ENCODE measurements around the gene CDK15.

The CDK15 gene

GRCh38 chr2:201780674-201781493 is 25.5 kb upstream of the CDK15 start, which contains the start of gene ALS2:
TSS of gene ALS2 (minus strand) at chr2:201780933. CDS start at chr2:201768885, 12,048 bp downstream.
- ATAC-seq (peak; percentile 97), DNase-seq (ENCODE audit: low spot score in 2 of 2) (peak; percentile 88 to 98)
- Mint-ChIP-seq H3K4me3 (peak within 1 kb of the TSS; percentile 83), H3K4me1 (peaks cover 20% of the 10 kb centered on the region), H3K27ac (peak within 1 kb of the TSS; percentile 88), H3K9me3 (no peaks in the 10 kb centered on the region), H3K36me3 (peaks cover 7% of the 10 kb centered on the region)

- no peaks in the 10 kb centered on the region for H3K9me3 Mint-ChIP-seq
- peaks cover 7% of the 10 kb centered on the region for H3K36me3 Mint-ChIP-seq
- DNase-seq (ENCODE audit: low spot score in 2 of 2) (no peak), ATAC-seq (no peak)
- H3K4me1 Mint-ChIP-seq: peaks cover 20% of the 10 kb centered on the region
- H3K4me3 Mint-ChIP-seq: peak overlapping the region; percentile 83
- H3K27ac Mint-ChIP-seq: peak overlapping the region; percentile 88
These were observed 24.7 kb upstream of the CDK15 start for GRCh38 chr2:201781557-201782051.

GRCh38 chr2:201784563-201784962 is 21.8 kb upstream of the CDK15 start:
- no peak overlapping the region for H3K4me3 Mint-ChIP-seq
- DNase-seq (ENCODE audit: low spot score in 2 of 2): no peak
- H3K4me1 Mint-ChIP-seq: peaks cover 20% of the 10 kb centered on the region
- H3K9me3 Mint-ChIP-seq: no peaks in the 10 kb centered on the region
- no peak for ATAC-seq
- no peak overlapping the region for H3K27ac Mint-ChIP-seq
- H3K36me3 Mint-ChIP-seq: peaks cover 7% of the 10 kb centered on the region

- no peak for ATAC-seq
- Mint-ChIP-seq H3K4me3 (no peak overlapping the region), H3K4me1 (peaks cover 16% of the 10 kb centered on the region), H3K36me3 (peaks cover 7% of the 10 kb centered on the region), H3K27ac (no peak overlapping the region), H3K9me3 (no peaks in the 10 kb centered on the region)
- DNase-seq (ENCODE audit: low spot score in 2 of 2): no peak
These were observed 21.2 kb upstream of the CDK15 start for GRCh38 chr2:201785135-201785534.

- no peak for DNase-seq (ENCODE audit: low spot score in 2 of 2)
- H3K4me3 Mint-ChIP-seq: no peak overlapping the region
- H3K36me3 Mint-ChIP-seq: no peaks in the 10 kb centered on the region
- peaks cover 5% of the 10 kb centered on the region for H3K4me1 Mint-ChIP-seq
- no peak for ATAC-seq
- H3K27ac Mint-ChIP-seq: no peak overlapping the region
- H3K9me3 Mint-ChIP-seq: no peaks in the 10 kb centered on the region
These were observed 19.9 kb upstream of the CDK15 start for GRCh38 chr2:201786471-201786870.

- Mint-ChIP-seq H3K4me1 (no peaks in the 10 kb centered on the region), H3K4me3 (no peak overlapping the region), H3K36me3 (no peaks in the 10 kb centered on the region), H3K9me3 (no peaks in the 10 kb centered on the region), H3K27ac (peak overlapping the region; percentile 3)
- DNase-seq (ENCODE audit: low spot score in 2 of 2): no peak
- no peak for ATAC-seq
These were observed 18.0 kb upstream of the CDK15 start for GRCh38 chr2:201788371-201788770.

GRCh38 chr2:201789395-201789794 is 16.9 kb upstream of the CDK15 start:
- Mint-ChIP-seq H3K4me3 (no peak overlapping the region), H3K4me1 (no peaks in the 10 kb centered on the region), H3K36me3 (no peaks in the 10 kb centered on the region), H3K27ac (no peak overlapping the region), H3K9me3 (no peaks in the 10 kb centered on the region)
- ATAC-seq (no peak), DNase-seq (ENCODE audit: low spot score in 2 of 2) (no peak)

- Mint-ChIP-seq H3K4me1 (no peaks in the 10 kb centered on the region), H3K4me3 (no peak overlapping the region), H3K27ac (no peak overlapping the region), H3K9me3 (no peaks in the 10 kb centered on the region), H3K36me3 (no peaks in the 10 kb centered on the region)
- ATAC-seq: no peak
- DNase-seq (ENCODE audit: low spot score in 2 of 2): no peak
These were observed 16.0 kb upstream of the CDK15 start for GRCh38 chr2:201790291-201790690.

- H3K4me3 Mint-ChIP-seq: no peak overlapping the region
- no peak for ATAC-seq
- H3K4me1 Mint-ChIP-seq: no peaks in the 10 kb centered on the region
- no peaks in the 10 kb centered on the region for H3K9me3 Mint-ChIP-seq
- no peak for DNase-seq (ENCODE audit: low spot score in 2 of 2)
- no peak overlapping the region for H3K27ac Mint-ChIP-seq
- H3K36me3 Mint-ChIP-seq: no peaks in the 10 kb centered on the region
These were observed 15.3 kb upstream of the CDK15 start for GRCh38 chr2:201790989-201791388.

- Mint-ChIP-seq H3K27ac (no peak overlapping the region), H3K9me3 (no peaks in the 10 kb centered on the region), H3K36me3 (no peaks in the 10 kb centered on the region), H3K4me1 (no peaks in the 10 kb centered on the region), H3K4me3 (no peak overlapping the region)
- no peak for DNase-seq (ENCODE audit: low spot score in 2 of 2)
- no peak for ATAC-seq
These were observed 12.7 kb upstream of the CDK15 start for GRCh38 chr2:201793631-201794030.

- Mint-ChIP-seq H3K4me3 (no peak overlapping the region), H3K36me3 (no peaks in the 10 kb centered on the region), H3K27ac (no peak overlapping the region), H3K4me1 (no peaks in the 10 kb centered on the region), H3K9me3 (no peaks in the 10 kb centered on the region)
- ATAC-seq (no peak), DNase-seq (ENCODE audit: low spot score in 2 of 2) (no peak)
These were observed 12.0 kb upstream of the CDK15 start for GRCh38 chr2:201794294-201794693.

GRCh38 chr2:201795607-201796477 is 10.5 kb upstream of the CDK15 start:
- DNase-seq (ENCODE audit: low spot score in 2 of 2) (no peak), ATAC-seq (no peak)
- Mint-ChIP-seq H3K36me3 (no peaks in the 10 kb centered on the region), H3K27ac (peak overlapping the region; percentile 30), H3K4me3 (no peak overlapping the region), H3K9me3 (no peaks in the 10 kb centered on the region), H3K4me1 (no peaks in the 10 kb centered on the region)

GRCh38 chr2:201796478-201796865 is 9.9 kb upstream of the CDK15 start:
- H3K4me1 Mint-ChIP-seq: no peaks in the 10 kb centered on the region
- no peak for ATAC-seq
- H3K27ac Mint-ChIP-seq: no peak overlapping the region
- H3K9me3 Mint-ChIP-seq: no peaks in the 10 kb centered on the region
- no peak overlapping the region for H3K4me3 Mint-ChIP-seq
- H3K36me3 Mint-ChIP-seq: no peaks in the 10 kb centered on the region
- no peak for DNase-seq (ENCODE audit: low spot score in 2 of 2)

GRCh38 chr2:201797175-201797840 is 9.0 kb upstream of the CDK15 start:
- no peaks in the 10 kb centered on the region for H3K4me1 Mint-ChIP-seq
- DNase-seq (ENCODE audit: low spot score in 2 of 2): no peak
- no peak overlapping the region for H3K27ac Mint-ChIP-seq
- no peak overlapping the region for H3K4me3 Mint-ChIP-seq
- H3K9me3 Mint-ChIP-seq: no peaks in the 10 kb centered on the region
- no peak for ATAC-seq
- H3K36me3 Mint-ChIP-seq: no peaks in the 10 kb centered on the region

- H3K27ac Mint-ChIP-seq: no peak overlapping the region
- H3K9me3 Mint-ChIP-seq: no peaks in the 10 kb centered on the region
- no peaks in the 10 kb centered on the region for H3K36me3 Mint-ChIP-seq
- DNase-seq (ENCODE audit: low spot score in 2 of 2) (no peak), ATAC-seq (no peak)
- H3K4me1 Mint-ChIP-seq: no peaks in the 10 kb centered on the region
- no peak overlapping the region for H3K4me3 Mint-ChIP-seq
These were observed 8.0 kb upstream of the CDK15 start for GRCh38 chr2:201798252-201798913.
